EH (cell line): ENCODE measurements around the gene VSTM2B.
"Not testable (repeated sequence)": the region's sequence is repeated elsewhere in the genome, so short reads cannot be mapped to it uniquely, and the experiment has no call there.

Source experiments
- DNase-seq: peaks from one replicate; pipeline ENCODE4 v3.0.0-alpha.2; 2015; ENCODE audit warnings: low read depth

Gene VSTM2B

GRCh38 chr19:29545866-29546582 lies 20.2 kb downstream of the VSTM2B start:
- DNase-seq: no peak

GRCh38 chr19:29546583-29547190 lies 20.9 kb downstream of the VSTM2B start:
- DNase-seq: no peak

- DNase-seq: no peak
Observed at GRCh38 chr19:29547361-29547960, 21.7 kb downstream of the VSTM2B start.

GRCh38 chr19:29547981-29548380 lies 22.2 kb downstream of the VSTM2B start:
- DNase-seq: no peak

GRCh38 chr19:29548483-29549085 lies 22.8 kb downstream of the VSTM2B start:
- no peak for DNase-seq

GRCh38 chr19:29549105-29550070 lies 23.6 kb downstream of the VSTM2B start:
- DNase-seq: no peak

- no peak for DNase-seq
Observed at GRCh38 chr19:29550896-29551295, 25.1 kb downstream of the VSTM2B start.

- no peak for DNase-seq
Observed at GRCh38 chr19:29551774-29552173, 26.0 kb downstream of the VSTM2B start.

GRCh38 chr19:29552454-29553280 lies 26.9 kb downstream of the VSTM2B start:
- DNase-seq: no peak

GRCh38 chr19:29554149-29554548 lies 28.4 kb downstream of the VSTM2B start:
- no peak for DNase-seq

- not testable (repeated sequence) for DNase-seq
Observed at GRCh38 chr19:29559110-29559509, 33.3 kb downstream of the VSTM2B start.

- DNase-seq: no peak
Observed at GRCh38 chr19:29559743-29560142, 33.9 kb downstream of the VSTM2B start.

- no peak for DNase-seq
Observed at GRCh38 chr19:29560313-29561075, 34.7 kb downstream of the VSTM2B start.

- no peak for DNase-seq
Observed at GRCh38 chr19:29561601-29562000, 35.8 kb downstream of the VSTM2B start.

GRCh38 chr19:29562299-29563297 lies 36.8 kb downstream of the VSTM2B start:
- DNase-seq: no peak

GRCh38 chr19:29563486-29564101 lies 37.8 kb downstream of the VSTM2B start:
- no peak for DNase-seq

- DNase-seq: no peak
Observed at GRCh38 chr19:29564574-29565005, 38.8 kb downstream of the VSTM2B start.

- DNase-seq: no peak
Observed at GRCh38 chr19:29565171-29565570, 39.4 kb downstream of the VSTM2B start.
